Chondrocyte (in vitro differentiated cells): Measurements from ENCODE around the gene GRM4. TPM values are rescaled to one million over a fixed set of nuclear protein-coding genes. Genes with fewer than 3 reads are reported as not detected.

Source experiments
- DNase-seq: peaks from one replicate; pipeline ENCODE4 v3.0.0; 2021; ENCODE audit warnings: mixed read lengths, low spot score
- H3K27ac Mint-ChIP-seq: one replicate; pipeline ENCODE4 v1.8.0; 2021; ENCODE audit warnings: mild to moderate bottlenecking, moderate library complexity, mixed read lengths; ENCODE audit not compliant: unreplicated experiment
- H3K27me3 Mint-ChIP-seq: 2 replicates; pipeline ENCODE4 v1.8.0; 2021; ENCODE audit warnings: low read depth, mixed read lengths
- H3K36me3 Mint-ChIP-seq: 2 replicates; pipeline ENCODE4 v1.8.0; 2021; ENCODE audit warnings: low read depth, mixed read lengths
- H3K4me1 Mint-ChIP-seq: 2 replicates; pipeline ENCODE4 v1.8.0; 2021; ENCODE audit warnings: low read depth, mild to moderate bottlenecking, mixed read lengths
- H3K4me3 Mint-ChIP-seq: one replicate; pipeline ENCODE4 v1.8.0; 2021; ENCODE audit warnings: mild to moderate bottlenecking, moderate library complexity, mixed read lengths; ENCODE audit not compliant: unreplicated experiment
- H3K9me3 Mint-ChIP-seq: 2 replicates; pipeline ENCODE4 v1.8.0; 2021; ENCODE audit warnings: low read depth, mixed read lengths
- total RNA-seq: library from RNA; stranded (reverse); gene quantifications from 3 replicates; pipeline ENCODE4 v1.2.1, GENCODE V29; 2021
- TF ChIP-seq, protein P1 (sequence below): fragments of 200-600 bp; sonication (generic); IDR thresholded peaks from 2 replicates; pipeline ENCODE4 v1.5.0; 2021; ENCODE audit warnings: antibody characterized with exemption, mild to moderate bottlenecking, moderate library complexity

The GRM4 gene
- total RNA-seq, 1 donor from 2014 or later = 0.27 TPM

DNA sequence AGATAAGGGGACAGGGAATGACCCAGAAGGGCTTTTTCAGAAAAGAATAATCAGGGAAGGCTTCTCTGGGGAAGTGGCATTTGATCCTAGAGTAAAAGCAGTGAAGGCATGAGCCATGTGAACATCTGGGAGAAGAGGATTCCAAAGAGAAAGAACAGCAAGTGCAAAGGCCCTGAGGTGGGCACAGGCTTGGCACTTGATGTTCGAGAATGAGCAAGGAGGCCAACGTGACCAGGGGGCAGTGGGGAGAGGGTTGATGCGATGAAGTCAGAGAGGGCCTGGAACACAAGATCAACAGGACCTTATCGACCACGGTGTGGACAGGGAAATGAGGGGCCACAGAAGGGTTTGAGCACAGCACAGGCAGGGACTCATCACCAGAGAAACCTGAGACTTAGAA, 5.8 kb downstream of the GRM4 start:
- Mint-ChIP-seq H3K36me3 (no peaks in the 10 kb centered on the region), H3K27ac (no peak overlapping the region), H3K4me3 (no peak overlapping the region), H3K9me3 (no peaks in the 10 kb centered on the region), H3K27me3 (peaks cover 55% of the 10 kb centered on the region), H3K4me1 (peaks cover 6% of the 10 kb centered on the region)
- TF ChIP-seq, protein P1, sequence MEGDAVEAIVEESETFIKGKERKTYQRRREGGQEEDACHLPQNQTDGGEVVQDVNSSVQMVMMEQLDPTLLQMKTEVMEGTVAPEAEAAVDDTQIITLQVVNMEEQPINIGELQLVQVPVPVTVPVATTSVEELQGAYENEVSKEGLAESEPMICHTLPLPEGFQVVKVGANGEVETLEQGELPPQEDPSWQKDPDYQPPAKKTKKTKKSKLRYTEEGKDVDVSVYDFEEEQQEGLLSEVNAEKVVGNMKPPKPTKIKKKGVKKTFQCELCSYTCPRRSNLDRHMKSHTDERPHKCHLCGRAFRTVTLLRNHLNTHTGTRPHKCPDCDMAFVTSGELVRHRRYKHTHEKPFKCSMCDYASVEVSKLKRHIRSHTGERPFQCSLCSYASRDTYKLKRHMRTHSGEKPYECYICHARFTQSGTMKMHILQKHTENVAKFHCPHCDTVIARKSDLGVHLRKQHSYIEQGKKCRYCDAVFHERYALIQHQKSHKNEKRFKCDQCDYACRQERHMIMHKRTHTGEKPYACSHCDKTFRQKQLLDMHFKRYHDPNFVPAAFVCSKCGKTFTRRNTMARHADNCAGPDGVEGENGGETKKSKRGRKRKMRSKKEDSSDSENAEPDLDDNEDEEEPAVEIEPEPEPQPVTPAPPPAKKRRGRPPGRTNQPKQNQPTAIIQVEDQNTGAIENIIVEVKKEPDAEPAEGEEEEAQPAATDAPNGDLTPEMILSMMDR = no peak
- DNase-seq = no peak

DNA sequence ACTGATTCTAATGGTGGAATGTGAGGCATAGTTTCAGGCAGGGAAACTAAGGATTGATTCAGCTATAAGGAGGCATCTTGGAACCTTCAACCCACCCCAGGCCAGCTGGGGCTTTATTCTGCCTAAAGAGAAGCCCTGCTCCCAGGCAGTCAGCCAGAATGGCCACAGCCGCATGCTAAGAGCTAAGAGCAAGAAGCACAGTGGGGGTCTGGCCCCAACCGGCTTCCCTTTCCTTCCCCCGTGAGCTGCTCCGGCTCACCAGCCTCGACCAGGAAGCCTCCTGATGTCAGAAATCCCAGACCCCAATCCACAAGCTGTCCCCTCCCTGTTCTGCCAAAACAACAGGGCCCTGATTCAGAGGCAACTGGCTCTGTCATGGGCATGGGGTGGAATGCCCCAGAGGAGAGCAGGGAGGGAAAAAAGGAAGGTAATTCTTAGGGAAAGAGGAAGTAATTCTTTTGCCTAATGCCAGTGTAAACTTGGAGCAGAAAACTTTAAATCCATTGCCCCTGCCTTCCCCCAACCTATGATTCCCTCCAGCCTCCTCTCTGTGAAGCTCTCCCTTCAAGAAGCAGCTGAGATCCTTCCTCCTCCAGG, 6.9 kb downstream of the GRM4 start:
- Mint-ChIP-seq H3K27me3 (peaks cover 58% of the 10 kb centered on the region), H3K27ac (no peak overlapping the region), H3K4me3 (no peak overlapping the region), H3K9me3 (no peaks in the 10 kb centered on the region), H3K4me1 (peaks cover 6% of the 10 kb centered on the region), H3K36me3 (no peaks in the 10 kb centered on the region)
- no peak for DNase-seq
- TF ChIP-seq, protein P1 = no peak

DNA sequence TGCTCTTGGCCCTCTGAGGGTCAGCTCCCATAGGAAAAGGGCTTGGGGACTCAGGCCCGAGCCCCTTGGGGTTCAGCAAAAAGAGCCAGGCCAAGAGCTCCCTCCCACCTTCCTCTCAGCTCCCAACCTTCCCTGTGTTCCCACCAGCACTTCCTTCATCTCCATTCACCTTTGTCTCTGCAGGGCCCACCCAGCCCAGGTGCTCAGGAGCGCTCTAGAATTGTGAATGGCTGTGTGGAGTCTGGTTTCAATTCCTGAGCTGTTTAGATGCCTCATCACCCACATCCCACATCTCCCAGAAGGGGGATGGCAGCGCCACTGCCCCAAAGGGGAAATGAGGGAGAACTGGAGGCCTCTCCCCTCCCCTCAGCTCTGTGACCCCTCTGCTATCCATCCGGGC, 7.7 kb downstream of the GRM4 start:
- no peaks in the 10 kb centered on the region for H3K36me3 Mint-ChIP-seq
- no peaks in the 10 kb centered on the region for H3K9me3 Mint-ChIP-seq
- no peak overlapping the region for H3K4me3 Mint-ChIP-seq
- no peak overlapping the region for H3K27ac Mint-ChIP-seq
- peaks cover 60% of the 10 kb centered on the region for H3K27me3 Mint-ChIP-seq
- no peaks in the 10 kb centered on the region for H3K4me1 Mint-ChIP-seq
- no peak for DNase-seq
- TF ChIP-seq, protein P1 = no peak

DNA sequence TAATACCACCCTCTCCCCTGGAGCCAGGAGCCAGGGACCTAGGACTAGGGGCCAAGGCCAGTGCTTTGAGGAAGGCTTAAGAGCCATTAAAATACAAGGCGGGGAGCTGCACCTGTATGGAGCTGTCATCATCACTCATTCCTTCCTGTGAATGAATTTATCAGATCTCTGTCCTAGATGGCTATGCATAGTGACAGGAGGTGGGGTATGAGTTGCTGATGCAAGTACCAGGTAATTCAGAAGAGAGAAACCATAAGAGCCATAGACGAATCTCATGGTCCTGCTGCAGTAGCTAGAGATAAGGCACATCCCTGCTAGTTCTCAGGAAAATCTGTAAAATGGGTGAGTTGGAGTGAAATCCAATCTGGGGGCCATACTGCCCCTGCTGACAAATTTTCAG, 10.3 kb downstream of the GRM4 start:
- H3K27ac Mint-ChIP-seq = no peak overlapping the region
- no peak overlapping the region for H3K4me3 Mint-ChIP-seq
- H3K9me3 Mint-ChIP-seq = no peaks in the 10 kb centered on the region
- no peak for DNase-seq
- H3K27me3 Mint-ChIP-seq = peaks cover 48% of the 10 kb centered on the region
- TF ChIP-seq, protein P1 = no peak
- no peaks in the 10 kb centered on the region for H3K4me1 Mint-ChIP-seq
- no peaks in the 10 kb centered on the region for H3K36me3 Mint-ChIP-seq

DNA sequence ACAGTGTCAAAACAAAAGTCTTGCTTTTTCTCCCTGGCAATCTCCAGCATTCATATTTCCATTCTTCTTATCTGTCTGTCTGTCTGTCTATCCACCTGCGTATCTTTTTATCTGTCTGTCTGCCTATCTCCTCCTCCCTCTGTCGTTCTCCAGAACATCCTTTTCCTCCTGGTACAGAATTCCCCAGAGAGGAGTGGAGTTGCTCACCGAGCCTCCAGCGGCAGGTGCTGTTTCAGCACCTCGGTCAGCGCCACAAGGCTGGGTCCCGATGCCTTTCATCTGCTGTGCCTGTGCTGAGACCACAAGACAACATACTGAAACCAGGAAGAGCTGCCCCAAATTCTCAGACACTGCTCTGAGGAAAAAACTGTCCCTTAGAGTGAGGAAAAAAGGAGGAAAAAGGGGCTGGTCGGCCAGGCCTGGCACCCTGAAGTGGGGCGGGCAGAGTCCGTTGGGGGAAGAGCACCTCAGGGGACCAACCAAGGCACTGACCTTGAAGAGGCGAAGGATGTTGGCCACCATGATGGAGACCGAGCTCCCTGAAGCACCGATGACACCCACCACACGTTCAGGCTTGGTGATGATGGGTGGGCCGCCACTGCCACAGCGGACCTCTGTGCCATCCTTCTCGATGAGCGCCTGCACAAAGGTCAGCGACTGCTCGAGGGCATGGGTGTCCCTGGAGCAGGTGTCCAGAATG, 13.3 kb downstream of the GRM4 start:
- Mint-ChIP-seq H3K27ac (no peak overlapping the region), H3K9me3 (no peaks in the 10 kb centered on the region), H3K4me1 (no peaks in the 10 kb centered on the region), H3K36me3 (no peaks in the 10 kb centered on the region), H3K27me3 (peaks cover 30% of the 10 kb centered on the region), H3K4me3 (no peak overlapping the region)
- TF ChIP-seq, protein P1 = no peak
- DNase-seq = no peak
